Measurements from ENCODE around the gene ZNF646. TPM values are rescaled to one million over a fixed set of nuclear protein-coding genes. Genes with fewer than 3 reads are reported as not detected.

The ZNF646 gene
- total and polyA plus RNA-seq, 2 of the 13 experiments (the other 11 are each of a cell fraction or from before 2014, with no cell fraction given) = 3.4 to 10.9 TPM

GRCh38 chr16:31032736-31033708 lies 41.2 kb upstream of the ZNF646 start, which contains the start of gene STX4 (continued):
- no peak; the same call in 1 of the 2 replicates for TF ChIP-seq RNF219 (CRISPR knock-in tag; IDR thresholded peaks at IDR 0.05)
- peak; percentile 51 for TF ChIP-seq CCDC6 (CRISPR knock-in tag; IDR thresholded peaks at IDR 0.05)
- peak; percentile 61; the same call in 1 of the 2 replicates for TF ChIP-seq ZNF616 (CRISPR knock-in tag; IDR thresholded peaks at IDR 0.05; ENCODE audit: low read depth)
- peak; percentile 25; the same call in 1 of the 2 replicates for TF ChIP-seq ZKSCAN8 (CRISPR knock-in tag; IDR thresholded peaks at IDR 0.05; ENCODE audit: borderline replicate concordance)
- TF ChIP-seq SETDB1 (CRISPR knock-in tag; IDR thresholded peaks at IDR 0.05; ENCODE audit: borderline replicate concordance) = no peak
- 0 out of 2 replicates have a peak, but pooled peaks have one; percentile 85 for TF ChIP-seq ZSCAN21 (CRISPR knock-in tag; IDR thresholded peaks at IDR 0.05; ENCODE audit: borderline replicate concordance)
- 0 out of 2 replicates have a peak, but pooled peaks have one; percentile 18 for TF ChIP-seq ATF3 (CRISPR knock-in tag; IDR thresholded peaks at IDR 0.05)
- TF ChIP-seq KMT2A (CRISPR knock-in tag; IDR thresholded peaks at IDR 0.05) = peak; percentile 60
- peak; percentile 80 for TF ChIP-seq ZNF143 (CRISPR knock-in tag; IDR thresholded peaks at IDR 0.05)
- no peak for TF ChIP-seq SP1 (IDR thresholded peaks at IDR 0.05)
- peak; percentile 56 for TF ChIP-seq SP1 (CRISPR knock-in tag; IDR thresholded peaks at IDR 0.05)
- peak; percentile 75 for TF ChIP-seq ZNF777 (CRISPR knock-in tag; IDR thresholded peaks at IDR 0.05)
- no peak for TF ChIP-seq MTF1 (CRISPR knock-in tag; IDR thresholded peaks at IDR 0.05)
- TF ChIP-seq HMG20A (CRISPR knock-in tag; IDR thresholded peaks at IDR 0.05; ENCODE audit: borderline replicate concordance) = 0 out of 2 replicates have a peak, but pooled peaks have one; percentile 28
- peak; percentile 89 for TF ChIP-seq MNT (IDR thresholded peaks at IDR 0.05)
- TF ChIP-seq ZKSCAN1 (IDR thresholded peaks at IDR 0.05; ENCODE audit: low read length) = no peak
- TF ChIP-seq SP4 (CRISPR knock-in tag; IDR thresholded peaks at IDR 0.05) = peak; percentile 88
- TF ChIP-seq HNRNPLL (IDR thresholded peaks at IDR 0.05; ENCODE audit: low read depth, low read length, poor library complexity, severe bottlenecking) = peak; percentile 89
- TF ChIP-seq ZNF83 (CRISPR knock-in tag; IDR thresholded peaks at IDR 0.05; ENCODE audit: borderline replicate concordance) = no peak
- TF ChIP-seq ZNF569 (CRISPR knock-in tag; IDR thresholded peaks at IDR 0.05; ENCODE audit: borderline replicate concordance) = no peak
- TF ChIP-seq SOX6 (IDR thresholded peaks at IDR 0.05) = no peak
- TF ChIP-seq SOX6 (CRISPR knock-in tag; IDR thresholded peaks at IDR 0.05) = peak; percentile 67; the same call in 1 of the 2 replicates
- TF ChIP-seq RFXAP (CRISPR knock-in tag; IDR thresholded peaks at IDR 0.05; ENCODE audit: borderline replicate concordance) = peak; percentile 64; the same call in 1 of the 2 replicates
- TF ChIP-seq CBX1 (IDR thresholded peaks at IDR 0.05; ENCODE audit: low read depth) = peak; percentile 75
- no peak for TF ChIP-seq CBX2 (IDR thresholded peaks at IDR 0.05; ENCODE audit: low read depth, low read length)
- peak; percentile 45; the same call in 1 of the 2 replicates for TF ChIP-seq CBX2 (CRISPR knock-in tag; IDR thresholded peaks at IDR 0.05; ENCODE audit: low read depth)
- peak; percentile 95; the same call in 1 of the 2 replicates for TF ChIP-seq DNMT1 (CRISPR knock-in tag; IDR thresholded peaks at IDR 0.05)
- TF ChIP-seq ZMYM4 (CRISPR knock-in tag; IDR thresholded peaks at IDR 0.05) = peak; percentile 89
